ENCODE results near the gene TMX3.

DNA sequence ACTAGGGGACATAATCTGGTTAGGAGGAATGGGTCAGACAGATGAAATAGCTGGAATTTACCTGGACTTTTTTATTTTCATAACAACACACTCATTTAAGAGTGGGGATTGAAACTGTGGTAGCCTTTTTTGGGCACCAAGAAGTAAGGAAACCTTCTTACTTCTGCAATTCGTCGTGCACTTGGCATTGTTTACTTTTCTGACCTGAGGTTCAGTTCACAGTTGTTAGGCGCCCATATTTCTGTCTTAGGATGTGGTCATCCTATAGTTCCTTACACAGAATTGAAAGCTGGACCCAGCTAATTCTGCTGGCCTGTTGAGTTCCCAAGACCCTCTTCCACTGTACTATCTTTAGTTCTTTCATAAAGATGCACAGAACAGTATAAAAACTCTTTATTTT is 72.9 kb downstream of the TMX3 start:
- TF ChIP-seq GATA3 (IDR thresholded peaks at IDR 0.05; ENCODE audit: low read depth, low read length): no peak
- TF ChIP-seq GATA2 (IDR thresholded peaks at IDR 0.05; ENCODE audit: low read depth, low read length): no peak
